BLaER1 treated with 17β-estradiol and CSF1 and Interleukin-3, amounts not matched to agents 10 nM and 100 nM (cell line): ENCODE measurements around the gene PIR.

ENCODE experiments used
- H3K27ac ChIP-seq, 11 experiments: shearing (Covaris generic); formaldehyde crosslinking; 2 replicates each; pipeline ENCODE4 v1.8.1; 2022
- H3K27me3 ChIP-seq, 11 experiments: shearing (Covaris generic); formaldehyde crosslinking; 2 replicates each; pipeline ENCODE4 v1.8.1; 2022
- H3K36me3 ChIP-seq, 11 experiments: shearing (Covaris generic); formaldehyde crosslinking; 2 replicates each; pipeline ENCODE4 v1.8.1; 2022
- H3K4me1 ChIP-seq, 10 experiments: shearing (Covaris generic); formaldehyde crosslinking; 2 replicates each; pipeline ENCODE4 v1.8.1; 2022
- H3K4me2 ChIP-seq, 11 experiments: shearing (Covaris generic); formaldehyde crosslinking; 2 replicates each; pipeline ENCODE4 v1.8.1; 2022
- H3K4me3 ChIP-seq, 10 experiments: shearing (Covaris generic); formaldehyde crosslinking; 2 replicates each; pipeline ENCODE4 v1.8.1; 2022
- H3K9ac ChIP-seq, 11 experiments: shearing (Covaris generic); formaldehyde crosslinking; 2 replicates each; pipeline ENCODE4 v1.8.1; 2022
- H3K9me3 ChIP-seq, 11 experiments: shearing (Covaris generic); formaldehyde crosslinking; replicated peaks in 1 of 11; 2 replicates each; pipeline ENCODE4 v1.8.1; 2022
- H4K20me1 ChIP-seq, 11 experiments: shearing (Covaris generic); formaldehyde crosslinking; 2 replicates each; pipeline ENCODE4 v1.8.1; 2022
- Cebpa-rat ChIP-seq, 11 experiments: shearing (Covaris generic); IDR thresholded peaks; 2 replicates each; pipeline ENCODE4 v1.8.1; 2022

PIR gene

DNA sequence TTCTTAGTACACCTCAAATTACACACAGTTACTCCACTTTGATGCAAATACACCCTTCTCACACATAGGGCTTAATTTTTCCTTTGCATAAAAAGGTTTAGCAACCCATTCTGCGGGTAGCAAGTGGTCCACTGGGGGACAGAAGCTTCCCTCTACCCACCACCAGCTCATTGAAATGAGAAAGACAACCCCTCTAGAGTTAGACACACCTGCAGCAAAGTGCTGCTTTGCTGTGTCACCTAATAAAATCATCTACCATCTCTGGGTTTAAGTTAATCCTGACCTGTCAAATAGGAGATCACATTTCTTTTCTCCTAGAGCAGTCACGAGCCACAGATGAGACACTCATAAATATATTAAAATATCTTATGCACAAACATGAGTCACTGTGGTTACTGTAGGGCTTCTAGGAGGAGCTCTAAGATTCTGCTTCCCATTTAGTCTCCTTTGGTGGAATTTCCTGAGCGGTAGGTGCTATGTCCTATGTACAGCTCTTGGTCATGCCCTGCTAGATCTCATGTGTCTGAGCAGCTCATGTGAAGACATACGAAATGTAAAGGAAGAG is 19.4 kb upstream of the PIR start:
- Histone ChIP-seq H3K4me3 (no peak overlapping the region), H3K36me3 (no peaks in the 10 kb centered on the region), H3K27me3 (peaks cover 92 to 98% (median 97%) of the 10 kb centered on the region in 11 experiments), H3K4me1 (no peaks in the 10 kb centered on the region), H3K9ac (no peak overlapping the region), H3K4me2 (no peak overlapping the region), H3K27ac (no peak overlapping the region), H4K20me1 (no peaks in the 10 kb centered on the region; a peak in 2 of 22 replicates), H3K9me3 (no peaks in the 10 kb centered on the region; a peak in 1 of 22 replicates)
- no peak for TF ChIP-seq Cebpa-rat (IDR thresholded peaks at IDR 0.05)

DNA sequence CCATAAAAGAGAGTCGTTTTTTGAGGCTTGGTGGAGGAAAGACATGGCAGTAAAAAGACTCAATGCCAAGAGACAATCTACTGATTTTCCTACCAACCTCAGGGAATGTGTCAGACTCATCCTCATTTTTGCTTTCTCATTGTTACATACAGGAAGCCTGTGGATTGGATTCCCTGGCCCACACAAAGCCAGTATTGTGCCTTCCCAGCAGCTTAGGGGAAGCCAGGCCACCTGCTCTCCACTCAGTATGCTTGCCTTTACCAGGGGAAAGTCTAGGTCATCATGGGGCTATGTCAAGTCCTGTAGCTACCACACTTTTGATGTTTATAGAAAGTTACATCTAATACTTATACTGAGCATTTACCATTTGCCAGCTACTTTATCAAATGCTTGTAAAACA is 18.4 kb upstream of the PIR start:
- H3K4me2 ChIP-seq: no peak overlapping the region
- no peak overlapping the region for H3K27ac ChIP-seq
- peaks cover 92 to 98% (median 97%) of the 10 kb centered on the region in 11 experiments for H3K27me3 ChIP-seq
- H3K9ac ChIP-seq: no peak overlapping the region
- H3K4me3 ChIP-seq: no peak overlapping the region
- TF ChIP-seq Cebpa-rat (IDR thresholded peaks at IDR 0.05): no peak
- no peaks in the 10 kb centered on the region; a peak in 1 of 22 replicates for H3K9me3 ChIP-seq
- no peaks in the 10 kb centered on the region for H3K36me3 ChIP-seq
- H4K20me1 ChIP-seq: no peaks in the 10 kb centered on the region; a peak in 2 of 22 replicates
- H3K4me1 ChIP-seq: no peaks in the 10 kb centered on the region

DNA sequence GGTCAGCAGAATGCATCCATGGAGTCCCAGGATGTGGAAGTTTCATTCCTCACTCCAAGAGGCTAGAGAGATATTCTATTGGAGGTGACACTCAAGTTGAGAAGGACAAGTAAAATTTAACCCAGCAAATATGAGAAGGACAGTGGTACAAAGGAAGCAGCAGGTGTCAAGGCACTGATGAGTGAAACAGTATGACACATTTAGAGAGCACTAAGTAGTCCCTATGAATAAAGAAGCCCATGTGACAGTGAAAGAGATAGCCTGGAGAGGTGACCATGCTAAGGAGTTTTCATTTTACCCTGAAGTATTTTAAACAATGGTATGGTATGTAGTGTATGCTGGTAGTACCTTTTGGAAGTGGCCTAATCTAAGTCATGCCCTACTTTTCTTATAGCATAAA is 16.7 kb upstream of the PIR start:
- no peak overlapping the region for H3K9ac ChIP-seq
- H3K9me3 ChIP-seq: no peaks in the 10 kb centered on the region
- H4K20me1 ChIP-seq: no peaks in the 10 kb centered on the region; a peak in 3 of 22 replicates
- H3K4me3 ChIP-seq: no peak overlapping the region
- no peaks in the 10 kb centered on the region for H3K36me3 ChIP-seq
- no peak overlapping the region for H3K27ac ChIP-seq
- H3K27me3 ChIP-seq: peaks cover 97 to 100% (median 100%) of the 10 kb centered on the region in 11 experiments
- no peak for TF ChIP-seq Cebpa-rat (IDR thresholded peaks at IDR 0.05)
- H3K4me1 ChIP-seq: no peaks in the 10 kb centered on the region
- no peak overlapping the region for H3K4me2 ChIP-seq

DNA sequence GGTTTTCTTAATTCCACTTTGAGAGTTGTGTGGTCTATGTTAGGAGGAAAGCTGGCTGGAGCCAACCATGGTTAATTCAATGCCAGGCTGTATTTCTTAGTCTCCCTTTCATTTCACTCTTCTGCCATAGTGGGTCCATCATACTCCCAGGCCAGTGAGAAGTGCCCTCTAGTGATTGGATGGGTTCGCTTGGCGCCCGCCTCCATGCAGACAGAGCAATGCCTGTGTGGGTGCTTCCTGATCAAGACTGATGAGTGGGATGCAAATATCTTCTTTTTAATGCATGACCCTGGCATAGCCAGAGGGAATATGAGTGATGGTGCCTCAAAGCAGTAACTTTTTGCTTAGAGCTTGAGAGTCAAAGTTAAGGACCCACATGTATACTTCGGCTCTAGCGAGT is 13.9 kb upstream of the PIR start:
- TF ChIP-seq Cebpa-rat (IDR thresholded peaks at IDR 0.05): no peak

DNA sequence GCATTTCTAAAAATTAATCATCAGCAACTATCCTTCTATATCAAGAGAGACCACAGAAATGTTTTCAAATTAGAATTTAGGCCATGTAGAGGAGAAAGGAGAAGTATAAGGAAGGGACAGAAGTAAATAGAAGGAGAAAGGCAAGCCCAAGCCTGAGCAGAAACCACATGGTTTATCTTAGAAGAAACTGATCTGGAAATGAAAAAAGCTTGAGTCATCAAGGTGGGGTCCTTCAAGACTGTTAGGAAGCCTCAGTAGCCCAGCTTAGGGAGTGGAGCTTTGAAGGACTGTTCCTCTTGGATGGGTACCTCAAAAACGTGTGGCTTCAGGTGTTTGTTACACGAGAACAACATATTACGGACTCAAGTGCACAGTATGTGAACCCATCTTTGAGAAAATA is 12.0 kb upstream of the PIR start:
- TF ChIP-seq Cebpa-rat (IDR thresholded peaks at IDR 0.05): no peak
- Histone ChIP-seq H3K4me1 (no peaks in the 10 kb centered on the region), H3K4me2 (no peak overlapping the region), H3K27me3 (peaks cover 99 to 100% (median 100%) of the 10 kb centered on the region in 11 experiments), H3K4me3 (no peak overlapping the region), H3K36me3 (no peaks in the 10 kb centered on the region), H4K20me1 (peaks cover 0 to 5% (median 0%) of the 10 kb centered on the region in 11 experiments; a peak in 3 of 22 replicates), H3K9ac (no peak overlapping the region), H3K9me3 (no peaks in the 10 kb centered on the region), H3K27ac (no peak overlapping the region)

More for the DNA sequence above, 13.9 kb upstream of the PIR start:
- Histone ChIP-seq H3K27ac (no peak overlapping the region), H3K4me3 (no peak overlapping the region), H3K4me2 (no peak overlapping the region), H3K27me3 (peaks cover 99 to 100% (median 100%) of the 10 kb centered on the region in 11 experiments), H3K9me3 (no peaks in the 10 kb centered on the region), H3K4me1 (no peaks in the 10 kb centered on the region), H4K20me1 (peaks cover 0 to 5% (median 0%) of the 10 kb centered on the region in 11 experiments; a peak in 3 of 22 replicates), H3K9ac (no peak overlapping the region), H3K36me3 (no peaks in the 10 kb centered on the region)

DNA sequence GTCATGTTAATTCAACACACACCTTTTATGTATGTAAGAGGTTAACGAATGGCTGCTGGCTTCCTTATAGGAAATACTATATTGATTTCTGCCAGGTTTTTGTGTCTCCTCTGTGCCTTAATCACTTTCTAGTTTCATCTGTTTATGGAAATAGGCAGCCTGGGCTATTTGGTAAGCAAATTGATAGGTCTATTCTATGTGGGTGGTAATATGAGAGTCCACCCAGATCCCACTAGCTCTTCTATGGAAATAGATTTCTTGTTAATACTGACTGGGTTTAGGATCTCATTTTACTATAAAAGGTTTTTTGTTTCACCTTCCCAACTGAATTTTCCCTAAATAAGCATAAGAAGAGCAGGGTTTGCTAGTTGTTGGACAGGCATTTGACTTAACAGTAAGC is 11.5 kb upstream of the PIR start:
- peaks cover 99 to 100% (median 100%) of the 10 kb centered on the region in 11 experiments for H3K27me3 ChIP-seq
- no peak overlapping the region for H3K27ac ChIP-seq

DNA sequence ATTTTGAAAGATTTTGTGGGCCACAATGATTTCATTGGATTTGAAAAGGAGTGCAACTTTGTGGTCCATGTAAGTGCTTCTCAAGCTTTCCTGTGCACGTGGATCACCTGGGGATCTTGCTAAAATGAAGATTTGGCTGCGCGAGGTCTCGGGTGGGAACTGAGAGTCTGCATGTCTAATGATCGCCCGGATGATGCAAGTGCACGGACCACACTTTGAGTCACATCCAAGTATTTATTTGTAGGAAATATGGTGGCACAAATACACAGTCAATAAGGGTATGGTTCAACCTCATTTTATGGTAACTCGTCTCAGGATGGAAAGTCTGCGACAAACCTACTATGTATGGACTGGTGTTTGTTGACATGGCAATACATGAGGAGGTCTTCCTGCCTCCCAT is 8.4 kb upstream of the PIR start:
- Histone ChIP-seq H3K4me3 (no peak overlapping the region), H3K36me3 (no peaks in the 10 kb centered on the region), H3K4me1 (no peaks in the 10 kb centered on the region), H3K9ac (no peak overlapping the region), H3K27me3 (peaks cover 97 to 99% (median 98%) of the 10 kb centered on the region in 11 experiments), H3K27ac (no peak overlapping the region), H4K20me1 (peaks cover 0 to 5% (median 0%) of the 10 kb centered on the region in 11 experiments; a peak in 4 of 22 replicates), H3K9me3 (no peaks in the 10 kb centered on the region), H3K4me2 (no peak overlapping the region)
- TF ChIP-seq Cebpa-rat (IDR thresholded peaks at IDR 0.05): no peak

More for the DNA sequence above, 11.5 kb upstream of the PIR start:
- Histone ChIP-seq H3K9me3 (no peaks in the 10 kb centered on the region), H3K4me2 (no peak overlapping the region), H3K4me3 (no peak overlapping the region), H3K9ac (no peak overlapping the region), H4K20me1 (peaks cover 0 to 5% (median 0%) of the 10 kb centered on the region in 11 experiments; a peak in 3 of 22 replicates), H3K36me3 (no peaks in the 10 kb centered on the region), H3K4me1 (no peaks in the 10 kb centered on the region)
- no peak for TF ChIP-seq Cebpa-rat (IDR thresholded peaks at IDR 0.05)

DNA sequence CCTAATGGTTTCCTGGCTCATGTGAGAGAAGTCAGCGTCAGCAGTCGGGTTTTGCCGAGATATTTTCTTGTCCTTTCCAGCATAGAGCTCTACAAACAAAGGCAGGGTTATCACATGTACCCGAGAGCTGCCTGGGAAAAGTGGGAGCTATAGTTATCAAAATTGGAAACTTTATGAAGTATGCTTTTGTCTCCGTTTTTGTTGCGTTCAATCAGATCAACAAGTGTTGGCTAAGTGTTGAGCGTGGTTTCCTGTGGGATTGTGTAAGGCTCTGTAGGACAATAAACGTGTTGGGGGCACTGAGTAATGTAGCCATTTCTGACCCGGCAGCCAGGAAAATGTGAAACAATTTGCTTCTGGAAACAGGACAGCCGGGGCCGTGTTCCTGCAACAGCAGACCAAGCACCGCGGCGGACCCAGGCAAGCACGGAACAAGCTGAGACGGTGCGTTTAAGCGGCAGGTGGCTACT is 7.4 kb upstream of the PIR start, which contains the start of gene BMX:
Gene BMX (plus strand): TSS at position 311 of the 470 bp plus-strand sequence. CDS start 7,547 bp downstream, outside the sequence.
- H3K9ac ChIP-seq: no peak within 1 kb of the TSS
- H4K20me1 ChIP-seq: peaks cover 0 to 5% (median 0%) of the 10 kb centered on the region in 11 experiments; a peak in 3 of 22 replicates
- H3K9me3 ChIP-seq: no peaks in the 10 kb centered on the region
- no peak within 1 kb of the TSS for H3K27ac ChIP-seq
- no peak within 1 kb of the TSS for H3K4me3 ChIP-seq
- H3K4me2 ChIP-seq: no peak within 1 kb of the TSS
- H3K4me1 ChIP-seq: no peaks in the 10 kb centered on the region
- no peaks in the 10 kb centered on the region for H3K36me3 ChIP-seq
- no peak for TF ChIP-seq Cebpa-rat (IDR thresholded peaks at IDR 0.05)
- H3K27me3 ChIP-seq: peaks cover 97 to 99% (median 98%) of the 10 kb centered on the region in 11 experiments

DNA sequence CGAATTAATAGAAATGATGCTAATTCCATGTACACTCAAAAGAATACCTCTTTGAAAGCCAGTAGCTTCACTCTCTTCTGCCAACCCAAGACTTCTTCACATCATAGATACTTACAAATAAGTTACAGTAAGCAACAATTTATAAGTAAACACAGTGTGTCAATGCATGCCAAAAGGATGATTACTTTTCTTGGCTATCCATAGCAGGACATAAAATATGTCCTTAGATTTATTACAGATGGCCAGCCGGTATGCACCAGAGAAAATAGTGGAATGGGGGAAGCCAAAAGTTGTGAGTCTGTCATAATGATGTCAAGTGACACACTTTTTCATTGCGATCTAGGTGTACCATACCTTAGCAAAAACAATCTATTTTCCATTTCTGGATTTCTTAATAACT is 6.8 kb upstream of the PIR start:
- TF ChIP-seq Cebpa-rat (IDR thresholded peaks at IDR 0.05): no peak
- Histone ChIP-seq H3K27me3 (peaks cover 97 to 99% (median 98%) of the 10 kb centered on the region in 11 experiments), H3K4me3 (no peak overlapping the region)

DNA sequence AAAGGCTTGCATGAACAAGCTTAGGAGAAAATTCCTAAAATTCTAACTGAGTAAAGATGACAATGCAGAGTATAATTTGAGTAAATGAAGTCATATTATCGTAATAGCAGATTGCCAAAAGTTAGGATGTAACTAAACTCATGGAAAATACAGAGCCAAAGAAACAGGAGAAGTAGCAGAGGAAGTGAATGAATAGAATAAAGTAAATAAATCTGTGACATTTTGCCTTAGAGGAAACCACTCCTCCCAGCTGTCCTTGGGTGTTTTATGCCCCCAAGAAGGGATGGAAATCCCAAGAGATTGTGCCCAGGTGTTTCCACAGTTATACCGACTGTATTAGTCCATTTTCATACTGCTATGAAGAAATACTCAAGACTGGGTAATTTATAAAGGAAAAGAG is 5.6 kb upstream of the PIR start:
- Histone ChIP-seq H3K9ac (no peak overlapping the region), H3K27ac (no peak overlapping the region), H3K27me3 (peaks cover 97 to 99% (median 98%) of the 10 kb centered on the region in 11 experiments), H3K4me3 (no peak overlapping the region), H3K9me3 (no peaks in the 10 kb centered on the region), H3K36me3 (no peaks in the 10 kb centered on the region), H3K4me2 (no peak overlapping the region), H4K20me1 (peaks cover 0 to 3% (median 0%) of the 10 kb centered on the region in 11 experiments; a peak in 3 of 22 replicates), H3K4me1 (no peaks in the 10 kb centered on the region)
- TF ChIP-seq Cebpa-rat (IDR thresholded peaks at IDR 0.05): no peak

More for the DNA sequence above, 6.8 kb upstream of the PIR start:
- Histone ChIP-seq H3K9ac (no peak overlapping the region), H3K27ac (no peak overlapping the region), H3K36me3 (no peaks in the 10 kb centered on the region), H3K9me3 (no peaks in the 10 kb centered on the region), H4K20me1 (peaks cover 0 to 5% (median 0%) of the 10 kb centered on the region in 11 experiments; a peak in 3 of 22 replicates), H3K4me1 (no peaks in the 10 kb centered on the region), H3K4me2 (no peak overlapping the region)
